KOPT-K1 (cell line): Measurements from ENCODE around the gene SLC4A7.
"Not testable (repeated sequence)": the region's sequence is repeated elsewhere in the genome, so short reads cannot be mapped to it uniquely, and the experiment has no call there.

Source experiments
- H3K27ac ChIP-seq: fragments of 200-600 bp; sonication (generic); 2 replicates; pipeline ENCODE4 v1.5.1; 2016; ENCODE audit warnings: antibody characterized with exemption, mild to moderate bottlenecking, low read depth, low read length; ENCODE audit not compliant: poor library complexity, severe bottlenecking
- H3K36me3 ChIP-seq: fragments of 200-600 bp; sonication (generic); 2 replicates; pipeline ENCODE4 v1.5.1; 2017; ENCODE audit warnings: antibody characterized with exemption, mild to moderate bottlenecking, low read length, moderate library complexity; ENCODE audit not compliant: insufficient read depth
- H3K9me3 ChIP-seq: fragments of 200-600 bp; sonication (generic); 2 replicates; pipeline ENCODE4 v1.5.1; 2017; ENCODE audit warnings: antibody characterized with exemption, low read length, mild to moderate bottlenecking; ENCODE audit not compliant: insufficient read depth, poor library complexity, severe bottlenecking

Gene SLC4A7

GRCh38 chr3:27425896-27426565, 58.2 kb downstream of the SLC4A7 start:
- Histone ChIP-seq H3K9me3 (no peaks in the 10 kb centered on the region), H3K27ac (no peak overlapping the region), H3K36me3 (peaks cover 67% of the 10 kb centered on the region)

GRCh38 chr3:27424812-27425521, 59.2 kb downstream of the SLC4A7 start:
- H3K9me3 ChIP-seq, H3K27ac ChIP-seq: not testable (repeated sequence)
- H3K36me3 ChIP-seq = peaks cover 67% of the 10 kb centered on the region

DNA sequence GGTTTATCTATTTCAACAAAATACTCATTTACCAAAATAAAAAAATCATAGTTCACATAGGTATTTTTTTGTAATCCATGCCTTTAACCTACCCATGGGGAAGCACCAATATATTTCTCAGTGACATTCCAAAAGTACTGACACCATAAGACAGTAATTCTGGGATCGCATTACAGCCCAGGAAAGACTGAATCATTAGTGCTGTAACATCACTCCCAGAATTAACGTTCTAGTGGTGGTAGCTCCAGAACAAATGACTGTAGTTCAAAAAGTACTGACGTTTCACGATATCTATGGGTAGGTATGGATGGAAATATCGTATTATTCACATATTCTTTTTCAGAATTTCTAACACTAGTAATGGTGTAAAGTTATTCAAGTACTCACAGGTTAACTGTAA, 60.7 kb downstream of the SLC4A7 start:
- Histone ChIP-seq H3K36me3 (peaks cover 69% of the 10 kb centered on the region), H3K9me3 (no peaks in the 10 kb centered on the region), H3K27ac (no peak overlapping the region)

- no peak overlapping the region for H3K27ac ChIP-seq
- H3K36me3 ChIP-seq = peaks cover 69% of the 10 kb centered on the region
- H3K9me3 ChIP-seq = no peaks in the 10 kb centered on the region
These were observed 61.6 kb downstream of the SLC4A7 start for GRCh38 chr3:27422617-27423016.

GRCh38 chr3:27415202-27415601, 69.0 kb downstream of the SLC4A7 start:
- H3K9me3 ChIP-seq = no peaks in the 10 kb centered on the region

DNA sequence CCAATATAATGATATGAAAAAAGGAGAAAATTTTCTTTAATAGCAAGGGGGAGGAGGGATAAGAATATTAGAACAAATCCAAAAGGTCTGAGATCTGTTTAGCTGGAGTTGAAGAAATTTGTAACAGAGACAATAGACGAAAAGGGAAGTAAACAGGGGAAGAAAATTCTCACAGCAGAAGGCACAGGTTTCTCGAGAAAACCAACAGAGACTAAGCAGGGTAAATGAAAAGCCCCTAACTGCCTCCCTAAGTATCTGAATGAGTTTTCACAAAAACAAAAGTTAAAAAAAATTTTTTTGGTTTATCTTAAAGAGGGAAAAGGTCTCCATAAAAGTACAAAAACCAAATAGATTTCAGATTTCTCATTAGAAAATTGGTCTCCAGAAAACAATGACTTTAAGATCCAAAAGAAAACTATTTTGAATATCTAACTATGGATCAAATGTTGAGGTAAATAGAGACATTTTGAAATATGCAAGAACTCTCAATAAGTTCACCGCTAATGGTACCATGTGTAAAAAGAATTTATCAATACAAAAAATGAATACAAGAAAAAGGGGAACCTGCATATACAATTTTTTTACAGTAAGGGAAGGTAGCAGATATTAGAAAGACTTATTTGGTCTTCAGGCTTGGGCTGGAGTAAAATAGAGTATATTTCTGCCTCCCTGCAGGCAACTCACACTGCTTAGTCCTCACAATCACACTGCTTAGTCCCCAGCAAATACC, 91.1 kb downstream of the SLC4A7 start:
- H3K9me3 ChIP-seq = no peaks in the 10 kb centered on the region
- H3K36me3 ChIP-seq = peaks cover 87% of the 10 kb centered on the region
- no peak overlapping the region for H3K27ac ChIP-seq

More at GRCh38 chr3:27415202-27415601, 69.0 kb downstream of the SLC4A7 start:
- Histone ChIP-seq H3K36me3 (peaks cover 87% of the 10 kb centered on the region), H3K27ac (no peak overlapping the region)

DNA sequence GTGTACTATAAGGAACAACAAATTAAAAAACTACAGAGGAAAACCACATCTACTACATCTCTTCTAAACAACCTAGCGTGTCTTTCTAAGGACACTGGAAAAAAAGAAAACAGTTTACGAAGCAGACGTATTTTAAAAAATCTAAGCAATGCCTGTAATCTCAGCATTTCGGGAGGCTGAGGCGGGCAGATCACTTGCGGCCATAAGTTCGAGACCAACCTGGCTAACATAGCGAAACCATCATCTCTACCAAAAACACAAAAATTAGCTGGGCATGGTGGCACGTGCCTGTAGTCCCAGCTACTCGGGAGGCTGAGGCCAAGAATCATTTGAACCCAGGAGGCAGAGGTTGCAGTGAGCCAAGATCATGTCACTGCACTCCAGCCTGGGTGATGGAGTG, 91.8 kb downstream of the SLC4A7 start:
- H3K36me3 ChIP-seq = peaks cover 87% of the 10 kb centered on the region
- not testable (repeated sequence) for H3K27ac ChIP-seq, H3K9me3 ChIP-seq

- Histone ChIP-seq H3K36me3 (peaks cover 87% of the 10 kb centered on the region), H3K27ac (no peak overlapping the region)
These were observed 92.4 kb downstream of the SLC4A7 start for GRCh38 chr3:27391796-27392195.

GRCh38 chr3:27387625-27388024, 96.6 kb downstream of the SLC4A7 start:
- Histone ChIP-seq H3K9me3 (no peaks in the 10 kb centered on the region), H3K27ac (no peak overlapping the region)

More at GRCh38 chr3:27391796-27392195, 92.4 kb downstream of the SLC4A7 start:
- no peaks in the 10 kb centered on the region for H3K9me3 ChIP-seq

GRCh38 chr3:27385504-27385903, 98.7 kb downstream of the SLC4A7 start:
- H3K36me3 ChIP-seq = peaks cover 97% of the 10 kb centered on the region
- no peaks in the 10 kb centered on the region for H3K9me3 ChIP-seq
- H3K27ac ChIP-seq = no peak overlapping the region

More at GRCh38 chr3:27387625-27388024, 96.6 kb downstream of the SLC4A7 start:
- peaks cover 96% of the 10 kb centered on the region for H3K36me3 ChIP-seq

DNA sequence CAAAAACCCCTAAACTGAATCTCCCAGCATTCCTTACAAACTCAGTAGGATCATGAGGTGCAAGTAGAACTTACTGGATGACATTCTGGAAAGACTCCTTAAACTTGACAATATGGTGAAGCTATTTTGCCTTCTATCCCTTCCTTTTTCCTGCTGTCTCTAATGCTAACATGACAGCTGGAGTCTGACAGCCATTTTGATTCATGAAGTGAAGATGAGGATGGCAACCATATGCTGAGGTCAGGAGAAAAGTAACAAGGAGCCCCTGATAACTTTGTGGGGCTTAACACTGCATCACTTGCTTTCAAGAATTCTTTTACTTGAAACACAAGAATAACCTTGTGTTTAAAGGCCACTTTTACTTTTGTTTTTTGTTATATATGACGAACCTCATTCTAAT, 100.0 kb downstream of the SLC4A7 start:
- peaks cover 96% of the 10 kb centered on the region for H3K36me3 ChIP-seq
- no peak overlapping the region for H3K27ac ChIP-seq
- no peaks in the 10 kb centered on the region for H3K9me3 ChIP-seq

DNA sequence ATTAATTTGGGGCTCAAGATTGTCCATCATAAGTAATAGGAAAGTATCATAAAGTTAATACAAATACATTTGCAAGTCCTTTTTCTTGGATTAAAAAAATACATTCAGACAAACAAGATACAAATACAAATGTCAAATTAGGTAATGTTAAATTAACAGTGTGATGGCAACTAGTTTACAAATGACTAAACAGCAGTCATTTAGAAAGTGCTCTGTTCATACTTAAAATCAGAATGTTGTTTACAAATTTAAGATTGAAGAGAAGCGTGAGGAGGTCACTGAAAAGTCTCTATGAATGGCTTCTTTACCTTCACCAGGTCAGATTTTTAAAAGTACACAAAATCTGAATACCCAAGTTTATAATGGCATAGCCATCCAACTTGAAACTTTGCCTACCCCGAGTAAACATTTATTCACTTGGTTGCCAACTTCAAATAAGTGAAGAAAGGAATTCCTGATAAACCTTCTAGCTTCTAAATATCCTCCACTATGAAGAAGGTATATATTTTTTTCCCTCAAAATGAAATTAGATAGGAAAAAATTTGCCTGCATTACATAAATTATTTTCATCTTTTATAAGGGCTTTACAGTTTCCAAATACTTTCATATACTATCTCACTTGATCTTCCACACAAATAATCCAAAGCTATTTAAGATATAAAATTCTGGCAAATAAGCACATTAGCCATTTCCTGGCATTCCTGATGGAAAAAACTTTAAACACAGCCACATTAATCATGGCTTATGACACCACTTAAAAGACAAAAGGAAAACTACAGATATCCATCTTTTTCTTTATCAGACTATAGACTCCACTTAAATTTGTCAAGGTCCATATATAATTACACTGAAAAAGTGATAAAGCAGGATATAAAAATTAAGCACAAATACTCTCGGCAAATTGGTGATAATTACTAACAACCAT, 103.5 kb downstream of the SLC4A7 start:
- Histone ChIP-seq H3K27ac (no peak overlapping the region), H3K36me3 (peaks cover 83% of the 10 kb centered on the region), H3K9me3 (no peaks in the 10 kb centered on the region)

DNA sequence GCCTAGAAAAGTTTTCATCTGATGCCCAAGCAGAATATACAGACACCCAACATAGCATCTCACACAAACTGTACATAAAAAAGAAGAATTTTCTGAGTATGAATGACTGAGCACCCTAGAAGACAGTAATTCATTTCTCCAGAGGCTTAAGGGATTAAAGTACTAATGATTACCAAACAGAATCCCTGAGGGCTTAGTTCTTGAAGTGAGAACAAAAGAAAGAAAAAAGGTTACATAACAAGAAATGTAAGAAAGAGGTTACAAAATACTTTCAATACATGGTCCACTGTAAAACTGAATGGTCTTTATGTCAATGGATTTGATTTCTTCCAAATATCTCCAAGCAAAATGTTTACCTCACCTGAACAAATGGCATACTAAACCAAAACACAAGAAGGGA, 105.9 kb downstream of the SLC4A7 start:
- no peaks in the 10 kb centered on the region for H3K9me3 ChIP-seq
- H3K27ac ChIP-seq = no peak overlapping the region
- peaks cover 76% of the 10 kb centered on the region for H3K36me3 ChIP-seq

DNA sequence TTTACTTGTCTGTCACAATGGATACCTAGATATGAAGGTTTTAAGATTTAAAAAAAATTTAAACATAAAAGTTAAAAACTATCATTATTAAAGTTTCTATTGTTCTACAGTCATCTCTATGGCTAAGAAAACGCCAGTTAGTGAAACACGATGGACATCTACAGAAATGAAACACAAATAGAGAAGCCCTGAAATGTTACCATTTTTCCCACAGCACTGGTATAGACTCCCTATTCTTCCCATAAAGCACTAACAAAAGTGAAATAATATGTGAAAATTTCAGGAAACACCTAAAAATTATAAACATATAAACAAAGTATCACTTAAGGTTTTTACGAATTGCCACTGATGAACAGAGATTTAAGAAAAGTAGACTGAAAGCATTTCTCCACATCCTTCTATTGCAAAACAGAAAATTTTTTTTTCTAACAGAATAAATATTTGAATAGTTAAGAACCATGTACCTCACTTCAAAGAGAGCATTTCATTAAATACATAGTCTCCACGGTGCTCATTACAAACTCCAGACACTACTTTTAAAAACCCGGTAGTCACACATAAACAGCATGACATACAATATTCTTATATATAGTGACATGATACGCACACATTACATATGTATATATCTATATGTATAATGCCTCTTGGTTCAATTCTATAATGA, 107.9 kb downstream of the SLC4A7 start:
- no peaks in the 10 kb centered on the region for H3K9me3 ChIP-seq
- peaks cover 66% of the 10 kb centered on the region for H3K36me3 ChIP-seq
- H3K27ac ChIP-seq = no peak overlapping the region
